H9 (cell line): ENCODE measurements around the gene GP1BB. TPM values are rescaled to one million over a fixed set of nuclear protein-coding genes. Genes with fewer than 3 reads are reported as not detected.

Experiments
- DNase-seq: peaks from one replicate; pipeline ENCODE4 v3.0.0-alpha.2; 2017
- H2AFZ ChIP-seq: one replicate; pipeline ENCODE4 v1.6.1; 2013; ENCODE audit warnings: mild to moderate bottlenecking, low read length, control low read depth, moderate library complexity
- H2AK5ac ChIP-seq: 2 replicates; pipeline ENCODE4 v1.6.1; 2013; ENCODE audit warnings: low read length, control low read depth, mixed read lengths; ENCODE audit not compliant: insufficient read length
- H2BK120ac ChIP-seq: one replicate; pipeline ENCODE4 v1.6.1; 2013; ENCODE audit warnings: low read depth, mild to moderate bottlenecking, low read length, control low read depth, inconsistent platforms; ENCODE audit not compliant: poor library complexity, severe bottlenecking
- H2BK12ac ChIP-seq: 2 replicates; pipeline ENCODE4 v1.6.1; 2013; ENCODE audit warnings: low read length, control low read depth, mixed read lengths, low read depth; ENCODE audit not compliant: insufficient read length
- H2BK15ac ChIP-seq: 2 replicates; pipeline ENCODE4 v1.6.1; 2013; ENCODE audit warnings: low read depth, low read length, control low read depth
- H2BK20ac ChIP-seq: one replicate; pipeline ENCODE4 v1.6.1; 2013; ENCODE audit warnings: low read depth, mild to moderate bottlenecking, low read length, control low read depth, inconsistent platforms; ENCODE audit not compliant: poor library complexity, severe bottlenecking
- H2BK5ac ChIP-seq: 2 replicates; pipeline ENCODE4 v1.6.1; 2013; ENCODE audit warnings: low read length, control low read depth, mixed read lengths; ENCODE audit not compliant: insufficient read length
- H3K14ac ChIP-seq: 2 replicates; pipeline ENCODE4 v1.6.1; 2013; ENCODE audit warnings: low read length, control low read depth; ENCODE audit not compliant: insufficient read depth
- H3K18ac ChIP-seq: 2 replicates; pipeline ENCODE4 v1.6.1; 2013; ENCODE audit warnings: low read depth, mild to moderate bottlenecking, mixed read lengths, low read length, control low read depth; ENCODE audit not compliant: insufficient read length
- H3K23ac ChIP-seq: 2 replicates; pipeline ENCODE4 v1.6.1; 2013; ENCODE audit warnings: low read length, control low read depth, mixed read lengths, low read depth; ENCODE audit not compliant: insufficient read length
- H3K23me2 ChIP-seq: 2 replicates; pipeline ENCODE4 v1.6.1; 2013; ENCODE audit warnings: low read depth, mild to moderate bottlenecking, mixed read lengths, low read length, control low read depth; ENCODE audit not compliant: insufficient read length, poor library complexity, severe bottlenecking
- H3K27ac ChIP-seq: 2 replicates; pipeline ENCODE4 v1.5.1; 2013; ENCODE audit warnings: low read length, control low read depth, mixed read lengths, low read depth; ENCODE audit not compliant: insufficient read length
- H3K27me3 ChIP-seq: 2 replicates; pipeline ENCODE4 v1.6.1; 2013; ENCODE audit warnings: low read length, control low read depth, inconsistent platforms; ENCODE audit not compliant: insufficient read depth
- H3K4ac ChIP-seq: 2 replicates; pipeline ENCODE4 v1.6.1; 2013; ENCODE audit warnings: low read depth, mild to moderate bottlenecking, control low read depth, inconsistent platforms, low read length, moderate library complexity
- H3K4me1 ChIP-seq: 2 replicates; pipeline ENCODE4 v1.6.1; 2013; ENCODE audit warnings: low read length, control low read depth, inconsistent platforms; ENCODE audit not compliant: insufficient read depth
- H3K4me2 ChIP-seq: 2 replicates; pipeline ENCODE4 v1.6.1; 2013; ENCODE audit warnings: low read length, control low read depth, mixed read lengths; ENCODE audit not compliant: insufficient read length, insufficient read depth
- H3K56ac ChIP-seq: 2 replicates; pipeline ENCODE4 v1.6.1; 2013; ENCODE audit warnings: low read depth, mild to moderate bottlenecking, mixed read lengths, low read length, control low read depth; ENCODE audit not compliant: insufficient read length
- H3K79me1 ChIP-seq: 2 replicates; pipeline ENCODE4 v1.6.1; 2013; ENCODE audit warnings: low read depth, mild to moderate bottlenecking, moderate library complexity, low read length, control low read depth, inconsistent platforms; ENCODE audit not compliant: insufficient read depth, poor library complexity, severe bottlenecking
- H3K79me2 ChIP-seq: 2 replicates; pipeline ENCODE4 v1.6.1; 2013; ENCODE audit warnings: low read length, control low read depth, inconsistent platforms; ENCODE audit not compliant: insufficient read depth
- H3K9ac ChIP-seq: 2 replicates; pipeline ENCODE4 v1.6.1; 2013; ENCODE audit warnings: low read length, control low read depth, mixed read lengths; ENCODE audit not compliant: insufficient read length; ENCODE audit errors: extremely low read depth
- H3K9me3 ChIP-seq: one replicate; pipeline ENCODE4 v1.6.1; 2013; ENCODE audit warnings: low read depth, low read length, inconsistent platforms; ENCODE audit not compliant: control insufficient read depth
- H3T11ph ChIP-seq: one replicate; pipeline ENCODE4 v1.6.1; 2013; ENCODE audit warnings: mild to moderate bottlenecking, low read length, control low read depth, inconsistent platforms
- H4K20me1 ChIP-seq: one replicate; pipeline ENCODE4 v1.6.1; 2013; ENCODE audit not compliant: control insufficient read depth, insufficient read length, insufficient read depth
- H4K5ac ChIP-seq: 2 replicates; pipeline ENCODE4 v1.6.1; 2013; ENCODE audit warnings: low read depth, mild to moderate bottlenecking, mixed read lengths, low read length, control low read depth; ENCODE audit not compliant: insufficient read length
- H4K8ac ChIP-seq: replicated peaks from 2 replicates; pipeline ENCODE4 v1.6.1; 2013; ENCODE audit warnings: low read length, control low read depth, mixed read lengths, low read depth; ENCODE audit not compliant: insufficient read length
- H4K91ac ChIP-seq: 2 replicates; pipeline ENCODE4 v1.6.1; 2013; ENCODE audit warnings: low read depth, mild to moderate bottlenecking, moderate library complexity, mixed read lengths, low read length, control low read depth; ENCODE audit not compliant: insufficient read length
- H3K27ac Mint-ChIP-seq, 3 experiments: 2 replicates in 2 of 3; 3 replicates in 1 of 3; pipeline ENCODE4 v1.8.0; 2020 to 2021; ENCODE audit warnings: mixed read lengths in 3 of 3, mild to moderate bottlenecking in 1 of 3, moderate library complexity in 1 of 3
- H3K27me3 Mint-ChIP-seq: 2 replicates; pipeline ENCODE4 v1.8.0; 2021; ENCODE audit warnings: low read depth, mild to moderate bottlenecking, moderate library complexity, mixed read lengths
- H3K36me3 Mint-ChIP-seq, 3 experiments: 2 replicates in 2 of 3; 3 replicates in 1 of 3; pipeline ENCODE4 v1.8.0; 2020 to 2021; ENCODE audit warnings: low read depth in 3 of 3, mixed read lengths in 3 of 3; ENCODE audit not compliant: insufficient read depth in 1 of 3
- H3K4me1 Mint-ChIP-seq, 2 experiments: 2 replicates each; pipeline ENCODE4 v1.8.0; 2020; ENCODE audit warnings: mixed read lengths in 2 of 2
- H3K4me3 Mint-ChIP-seq, 2 experiments: 2 replicates in 1 of 2; 3 replicates in 1 of 2; pipeline ENCODE4 v1.8.0; 2020 to 2021; ENCODE audit warnings: mild to moderate bottlenecking in 2 of 2, mixed read lengths in 2 of 2, moderate library complexity in 1 of 2
- H3K9me3 Mint-ChIP-seq, 2 experiments: 2 replicates in 1 of 2; 3 replicates in 1 of 2; pipeline ENCODE4 v1.8.0; 2020; ENCODE audit warnings: mild to moderate bottlenecking in 2 of 2, mixed read lengths in 2 of 2, moderate library complexity in 1 of 2
- WGBS: extraction: QIAGEN DNeasy Blood & Tissue Kit; methylation state at CpG from one replicate; pipeline ENCODE4 v1.1.7; 2013; ENCODE audit warnings: missing lambda C conversion rate, low lambda C conversion rate, mixed read lengths; ENCODE audit not compliant: insufficient read length; ENCODE audit errors: extremely low coverage; 5-methylcytosine and 5-hydroxymethylcytosine counted together
- total RNA-seq: library from RNA; stranded (reverse); gene quantifications from 2 replicates; pipeline ENCODE4 v1.2.1, GENCODE V29; 2021
- TF ChIP-seq, protein P1 (sequence below): fragments of 200-600 bp; sonication (generic); conservative IDR thresholded peaks from 3 replicates; pipeline ENCODE4 v1.8.0; 2021; ENCODE audit warnings: antibody characterized with exemption, mild to moderate bottlenecking

The GP1BB gene
- total RNA-seq, 1 experiment from 2014 or later, result 3.4 TPM

DNA sequence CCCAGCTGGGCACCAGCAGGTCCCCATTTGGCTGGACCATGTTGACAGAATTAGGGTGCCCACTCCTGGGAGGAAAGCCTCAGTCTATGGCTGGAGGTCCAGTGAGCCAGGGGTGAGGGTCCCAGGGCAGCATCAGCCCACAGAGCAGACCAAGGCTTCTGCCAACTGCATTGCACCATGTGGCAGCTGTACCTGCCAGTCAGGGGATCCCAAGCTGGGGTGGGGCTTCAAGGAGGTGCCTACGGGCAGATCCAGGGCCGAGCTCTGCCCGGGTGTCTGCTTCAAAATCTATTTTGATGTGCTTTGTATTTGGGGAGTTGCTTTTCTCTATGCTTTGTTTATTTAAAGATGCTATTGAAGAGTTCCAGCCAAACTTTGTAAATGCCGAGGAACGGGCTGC is 10.4 kb downstream of the GP1BB start:
- no peak for DNase-seq
- Histone ChIP-seq H3T11ph (no peak overlapping the region), H3K27ac (no peak overlapping the region), H4K20me1 (no peaks in the 10 kb centered on the region), H3K18ac (no peak overlapping the region), H3K14ac (no peak overlapping the region), H2BK12ac (no peak overlapping the region), H3K4me1 (no peaks in the 10 kb centered on the region), H2BK20ac (no peak overlapping the region), H2AK5ac (no peak overlapping the region), H4K91ac (no peak overlapping the region), H3K23ac (no peak overlapping the region), H2AFZ (no peak overlapping the region), H3K79me2 (no peaks in the 10 kb centered on the region), H4K8ac (no peak overlapping the region), H2BK120ac (no peak overlapping the region), H3K79me1 (no peaks in the 10 kb centered on the region), H3K9ac (no peak overlapping the region), H3K23me2 (peaks cover 2% of the 10 kb centered on the region), H4K5ac (no peak overlapping the region), H2BK15ac (no peak overlapping the region), H3K4me2 (no peak overlapping the region), H3K27me3 (no peaks in the 10 kb centered on the region; the same call in 1 of the 2 replicates), H3K56ac (no peak overlapping the region), H2BK5ac (no peak overlapping the region), H3K4ac (no peak overlapping the region), H3K9me3 (no peaks in the 10 kb centered on the region)
- Mint-ChIP-seq H3K9me3 (no peaks in the 10 kb centered on the region; a peak in 1 of 5 replicates), H3K36me3 (no peaks in the 10 kb centered on the region), H3K4me3 (no peak overlapping the region; a peak in 1 of 5 replicates), H3K4me1 (peaks cover 6 to 9% of the 10 kb centered on the region in 2 experiments), H3K27me3 (peaks cover 30% of the 10 kb centered on the region), H3K27ac (no peak overlapping the region)
- TF ChIP-seq, protein P1, sequence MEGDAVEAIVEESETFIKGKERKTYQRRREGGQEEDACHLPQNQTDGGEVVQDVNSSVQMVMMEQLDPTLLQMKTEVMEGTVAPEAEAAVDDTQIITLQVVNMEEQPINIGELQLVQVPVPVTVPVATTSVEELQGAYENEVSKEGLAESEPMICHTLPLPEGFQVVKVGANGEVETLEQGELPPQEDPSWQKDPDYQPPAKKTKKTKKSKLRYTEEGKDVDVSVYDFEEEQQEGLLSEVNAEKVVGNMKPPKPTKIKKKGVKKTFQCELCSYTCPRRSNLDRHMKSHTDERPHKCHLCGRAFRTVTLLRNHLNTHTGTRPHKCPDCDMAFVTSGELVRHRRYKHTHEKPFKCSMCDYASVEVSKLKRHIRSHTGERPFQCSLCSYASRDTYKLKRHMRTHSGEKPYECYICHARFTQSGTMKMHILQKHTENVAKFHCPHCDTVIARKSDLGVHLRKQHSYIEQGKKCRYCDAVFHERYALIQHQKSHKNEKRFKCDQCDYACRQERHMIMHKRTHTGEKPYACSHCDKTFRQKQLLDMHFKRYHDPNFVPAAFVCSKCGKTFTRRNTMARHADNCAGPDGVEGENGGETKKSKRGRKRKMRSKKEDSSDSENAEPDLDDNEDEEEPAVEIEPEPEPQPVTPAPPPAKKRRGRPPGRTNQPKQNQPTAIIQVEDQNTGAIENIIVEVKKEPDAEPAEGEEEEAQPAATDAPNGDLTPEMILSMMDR, result no peak
- WGBS, result no CpG with 5 or more reads among the region's 5 CpGs
